H1 (cell line): ENCODE results near the gene GAPDHS. TPM values are rescaled to one million over a fixed set of nuclear protein-coding genes. Genes with fewer than 3 reads are reported as not detected.
A peak's percentile ranks its signal among the peaks of the same experiment; 100 is the strongest.

Experiments used
- CTCF ChIA-PET: fragments of 300-600 bp; sonication (Branson Sonifier 250); formaldehyde crosslinking; loops from one replicate; lab custom pipeline; 2021; ENCODE audit not compliant: partially characterized antibody; lab: Charles Lee
- POLR2A ChIA-PET: fragments of 300-600 bp; sonication (Branson Sonifier 250); formaldehyde crosslinking; loops from one replicate; lab custom pipeline; 2021; ENCODE audit warnings: inconsistent platforms; ENCODE audit not compliant: partially characterized antibody; lab: Charles Lee
- DNase-seq, 2 experiments: peaks; one replicate each; pipeline versions ENCODE4 v3.0.0 to v3.0.0-alpha.2; 2010 to 2022; ENCODE audit warnings: low spot score in 2 of 2, low read depth in 1 of 2, mixed read lengths in 1 of 2
- FAIRE-seq: peaks from 2 replicates; lab custom pipeline; 2011; peaks lifted over from hg19 to GRCh38; lab: Jason Lieb, UNC
- H2AFZ ChIP-seq: 2 replicates; pipeline ENCODE4 v1.8.1; 2012; ENCODE audit warnings: low read length, inconsistent platforms
- H2AK5ac ChIP-seq: 2 replicates; pipeline ENCODE4 v1.6.1; 2013; ENCODE audit warnings: low read depth, low read length
- H2BK120ac ChIP-seq: replicated peaks from 2 replicates; pipeline ENCODE3; 2013; ENCODE audit warnings: low read depth, low read length, inconsistent platforms
- H2BK12ac ChIP-seq: 2 replicates; pipeline ENCODE4 v1.6.1; 2013; ENCODE audit warnings: low read depth, low read length
- H2BK15ac ChIP-seq: 2 replicates; pipeline ENCODE4 v1.6.1; 2013; ENCODE audit warnings: low read length
- H2BK20ac ChIP-seq: 2 replicates; pipeline ENCODE4 v1.6.1; 2013; ENCODE audit warnings: low read length
- H2BK5ac ChIP-seq: 2 replicates; pipeline ENCODE4 v1.6.1; 2013; ENCODE audit warnings: low read depth, low read length
- H3K14ac ChIP-seq: 2 replicates; pipeline ENCODE4 v1.6.1; 2013; ENCODE audit warnings: inconsistent platforms; ENCODE audit not compliant: insufficient read length
- H3K18ac ChIP-seq: 2 replicates; pipeline ENCODE4 v1.6.1; 2013; ENCODE audit warnings: low read length; ENCODE audit errors: extremely low read depth
- H3K23ac ChIP-seq: 2 replicates; pipeline ENCODE4 v1.6.1; 2013; ENCODE audit warnings: inconsistent platforms; ENCODE audit not compliant: insufficient read length
- H3K23me2 ChIP-seq: 2 replicates; pipeline ENCODE4 v1.6.1; 2013; ENCODE audit warnings: low read depth, low read length
- H3K27ac ChIP-seq: 2 replicates; pipeline ENCODE4 v1.6.1; 2011; ENCODE audit warnings: low read depth, low read length, inconsistent platforms
- H3K27me3 ChIP-seq, 4 experiments: replicated peaks in 1 of 4; 1 replicate in 1 of 4; 2 replicates in 3 of 4; pipeline versions ENCODE4 v1.6.1 to v1.8.1; 2011 to 2013; ENCODE audit warnings: low read length in 3 of 4, mild to moderate bottlenecking in 3 of 4, inconsistent platforms in 2 of 4, mixed read lengths in 2 of 4, moderate library complexity in 1 of 4; ENCODE audit not compliant: control insufficient read depth in 3 of 4, insufficient read depth in 3 of 4; ENCODE audit errors: extremely low read depth in 1 of 4
- H3K36me3 ChIP-seq, 4 experiments: 2 replicates each; pipeline versions ENCODE4 v1.6.1 to v1.8.1; 2011 to 2013; ENCODE audit warnings: mild to moderate bottlenecking in 4 of 4, low read length in 3 of 4, moderate library complexity in 2 of 4, control low read depth in 1 of 4, inconsistent platforms in 1 of 4; ENCODE audit not compliant: insufficient read depth in 4 of 4, control insufficient read depth in 2 of 4
- H3K4ac ChIP-seq: replicated peaks from 2 replicates; pipeline ENCODE3; 2013; ENCODE audit warnings: low read length, low read depth, mixed read lengths, inconsistent platforms; ENCODE audit not compliant: insufficient read length
- H3K4me1 ChIP-seq, 4 experiments: replicated peaks in 1 of 4; 1 replicate in 1 of 4; 2 replicates in 3 of 4; pipeline versions ENCODE4 v1.6.1 to v1.8.1; 2011 to 2013; ENCODE audit warnings: low read length in 3 of 4, inconsistent platforms in 2 of 4, mixed read lengths in 1 of 4; ENCODE audit not compliant: insufficient read depth in 4 of 4, control insufficient read depth in 3 of 4
- H3K4me2 ChIP-seq, 2 experiments: 2 replicates each; pipeline versions ENCODE4 v1.6.1 to v1.8.1; 2011 to 2013; ENCODE audit warnings: low read depth in 2 of 2, low read length in 2 of 2, control low read depth in 1 of 2, inconsistent platforms in 1 of 2, mild to moderate bottlenecking in 1 of 2; ENCODE audit not compliant: insufficient read depth in 1 of 2
- H3K4me3 ChIP-seq, 4 experiments: fragments of 200-600, 300-600 bp in 1 of 4; sonication (generic), shearing (Covaris generic), sonication (Bioruptor Twin) in 1 of 4; 2 replicates each; pipeline versions ENCODE4 v1.5.1 to v1.8.1; 2011 to 2016; ENCODE audit warnings: low read length in 4 of 4, low read depth in 3 of 4, control low read depth in 2 of 4, inconsistent platforms in 2 of 4, mild to moderate bottlenecking in 2 of 4, mixed read lengths in 1 of 4, moderate library complexity in 1 of 4; ENCODE audit not compliant: insufficient read depth in 2 of 4; ENCODE audit errors: extremely low read depth in 1 of 4
- H3K56ac ChIP-seq: replicated peaks from 2 replicates; pipeline ENCODE3; 2013; ENCODE audit warnings: low read depth, mild to moderate bottlenecking, mixed read lengths, low read length, inconsistent platforms; ENCODE audit not compliant: insufficient read length
- H3K79me1 ChIP-seq: 2 replicates; pipeline ENCODE4 v1.6.1; 2013; ENCODE audit warnings: low read depth, low read length, control low read depth
- H3K79me2 ChIP-seq, 2 experiments: 2 replicates each; pipeline versions ENCODE4 v1.6.1 to v1.8.1; 2012 to 2013; ENCODE audit warnings: low read length in 2 of 2, mild to moderate bottlenecking in 2 of 2, inconsistent platforms in 1 of 2; ENCODE audit not compliant: insufficient read depth in 2 of 2, control insufficient read depth in 1 of 2
- H3K9ac ChIP-seq, 4 experiments: replicated peaks in 1 of 4; 1 replicate in 1 of 4; 2 replicates in 3 of 4; pipeline versions ENCODE4 v1.6.1 to v1.8.1; 2011 to 2013; ENCODE audit warnings: low read depth in 3 of 4, low read length in 3 of 4, control low read depth in 2 of 4, mild to moderate bottlenecking in 2 of 4, moderate library complexity in 2 of 4, inconsistent platforms in 1 of 4; ENCODE audit errors: extremely low read depth in 1 of 4
- H3K9me3 ChIP-seq, 2 experiments: 2 replicates each; pipeline versions ENCODE4 v1.6.1 to v1.8.1; 2012 to 2013; ENCODE audit warnings: mild to moderate bottlenecking in 2 of 2, moderate library complexity in 2 of 2, control low read depth in 1 of 2, inconsistent platforms in 1 of 2, low read depth in 1 of 2, low read length in 1 of 2, mixed read lengths in 1 of 2; ENCODE audit not compliant: insufficient read depth in 2 of 2
- H4K20me1 ChIP-seq, 2 experiments: replicated peaks in 1 of 2; 2 replicates each; pipeline versions ENCODE3 to v1.8.1; 2011 to 2013; ENCODE audit warnings: inconsistent platforms in 2 of 2, low read length in 2 of 2, mild to moderate bottlenecking in 1 of 2; ENCODE audit not compliant: insufficient read depth in 2 of 2, control insufficient read depth in 1 of 2
- H4K5ac ChIP-seq: 2 replicates; pipeline ENCODE4 v1.6.1; 2013; ENCODE audit warnings: low read length, low read depth, mixed read lengths, inconsistent platforms; ENCODE audit not compliant: insufficient read length
- H4K8ac ChIP-seq: 2 replicates; pipeline ENCODE4 v1.8.0; 2013; ENCODE audit warnings: mild to moderate bottlenecking, moderate library complexity, low read length, inconsistent platforms; ENCODE audit not compliant: insufficient read depth; ENCODE audit errors: extremely low read depth
- H4K91ac ChIP-seq: replicated peaks from 2 replicates; pipeline ENCODE3; 2013; ENCODE audit warnings: low read length, mixed read lengths, inconsistent platforms; ENCODE audit not compliant: insufficient read length
- CBX5 ChIP-seq: fragments of 300-800, 300-1000 bp; sonication (generic); IDR thresholded peaks from 2 replicates; pipeline ENCODE4 v1.7.1; 2016; ENCODE audit warnings: antibody characterized with exemption, low read length, low read depth
- CHD2 ChIP-seq: IDR thresholded peaks from 2 replicates; pipeline ENCODE4 v1.6.1; 2012; ENCODE audit warnings: low read length, improper control_type of control experiment
- EGR1 ChIP-seq: IDR thresholded peaks from 2 replicates; pipeline ENCODE4 v1.6.1; 2011; ENCODE audit warnings: low read depth, low read length, borderline replicate concordance
- HDAC6 ChIP-seq: IDR thresholded peaks from one replicate; pipeline ENCODE4 v1.7.1; 2012; ENCODE audit warnings: low read depth, mild to moderate bottlenecking, inconsistent platforms, low read length, moderate library complexity
- PHF8 ChIP-seq: fragments of 200-600 bp; sonication (generic); conservative IDR thresholded peaks from 2 replicates; pipeline ENCODE4 v1.7.1; 2012; ENCODE audit warnings: low read depth, mild to moderate bottlenecking, inconsistent platforms, low read length, moderate library complexity
- SIX5 ChIP-seq: IDR thresholded peaks from 2 replicates; pipeline ENCODE4 v1.6.1; 2011; ENCODE audit warnings: mild to moderate bottlenecking, low read depth, low read length
- SRF ChIP-seq: IDR thresholded peaks from 2 replicates; pipeline ENCODE4 v1.6.1; 2011; ENCODE audit warnings: mild to moderate bottlenecking, low read depth, low read length, moderate library complexity
- TBP ChIP-seq: IDR thresholded peaks from 2 replicates; pipeline ENCODE4 v1.6.1; 2011; ENCODE audit warnings: low read depth, low read length, improper control_type of control experiment
- YY1 ChIP-seq: IDR thresholded peaks from 2 replicates; pipeline ENCODE4 v1.6.1; 2011; ENCODE audit warnings: low read depth, mild to moderate bottlenecking, low read length
- ZNF274 ChIP-seq: IDR thresholded peaks from 2 replicates; pipeline ENCODE4 v1.7.0; 2012; ENCODE audit warnings: low read length, borderline replicate concordance; ENCODE audit errors: extremely low read depth
- WGBS, 2 experiments: shearing (Covaris generic) in 1 of 2; methylation state at CpG; one replicate each; pipeline versions ENCODE4 v1.1.6 to v1.1.7; 2013 to 2015; ENCODE audit warnings: low lambda C conversion rate in 2 of 2, mixed read lengths in 2 of 2, inconsistent platforms in 1 of 2, low coverage in 1 of 2, missing lambda C conversion rate in 1 of 2; ENCODE audit not compliant: insufficient replicate concordance in 2 of 2, insufficient coverage in 1 of 2, insufficient read length in 1 of 2; ENCODE audit errors: extremely low coverage in 1 of 2, missing lambda C conversion rate in 1 of 2; 5-methylcytosine and 5-hydroxymethylcytosine counted together
- polyA plus RNA-seq, 7 experiments: library from polyadenylated mRNA; depleted of rRNA in 3 of 7; stranded (reverse) in 5 of 7; unstranded in 2 of 7; fragments of >200 nt in 5 of 7; fragments of 200-250 nt in 2 of 7; gene quantifications; 1 replicate in 5 of 7; 2 replicates in 1 of 7; 4 replicates in 1 of 7; pipeline versions ENCODE4 v1.2.1 to v1.2.3, GENCODE V29; 2011 to 2013; ENCODE audit warnings: missing spikeins in 2 of 7, mixed read lengths in 2 of 7
- total RNA-seq: library from RNA; stranded (reverse); fragmentation: NEBNext Ultra II Directional; extraction: Animal tissue kit (Norgen Biotek cat#: 25700); gene quantifications from 2 replicates; pipeline ENCODE4 v1.2.1, GENCODE V29; 2021
- TF ChIP-seq, protein P1 (sequence below), 3 experiments: IDR thresholded peaks; 1 replicate in 2 of 3; 2 replicates in 1 of 3; pipeline versions ENCODE4 v1.5.1 to v1.6.1; 2011; ENCODE audit warnings: low read length in 3 of 3, mild to moderate bottlenecking in 3 of 3, inconsistent platforms in 2 of 3, low read depth in 1 of 3, moderate library complexity in 1 of 3; ENCODE audit not compliant: insufficient read depth in 1 of 3; ENCODE audit errors: control extremely low read depth in 1 of 3
- TF ChIP-seq, protein P2 (sequence below): IDR thresholded peaks from 2 replicates; pipeline ENCODE4 v1.6.1; 2012; ENCODE audit warnings: inconsistent platforms

Gene GAPDHS
- total and polyA plus RNA-seq, 2 of the 8 experiments (the other 6 are each of a cell fraction or from before 2014, with no cell fraction given), result 0.26 TPM; not detected in 1

DNA sequence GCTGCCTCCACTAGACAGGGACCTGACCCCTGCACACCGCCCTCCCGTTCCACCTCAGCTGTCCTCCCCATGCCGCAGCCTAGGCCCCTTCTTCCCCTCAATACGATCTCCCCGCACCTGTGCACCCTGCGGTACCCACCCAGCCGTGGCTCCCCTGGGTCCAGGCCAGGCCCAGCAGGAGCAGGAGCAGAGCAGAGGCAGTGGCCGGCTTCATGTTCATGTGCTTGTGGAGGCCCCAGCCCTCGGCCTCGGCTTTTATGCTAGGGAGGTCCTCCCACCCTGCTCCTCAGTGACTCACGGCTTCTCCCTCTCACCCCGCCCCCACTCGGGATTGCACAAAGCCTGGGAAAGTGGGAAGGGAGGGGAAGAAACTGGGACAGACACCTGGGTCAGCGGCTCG, 31.6 kb upstream of the GAPDHS start:
- Histone ChIP-seq H3K14ac (no peak overlapping the region), H3K4me3 (no peak overlapping the region), H2AFZ (no peak overlapping the region), H3K27ac (no peak overlapping the region), H4K5ac (no peak overlapping the region), H3K79me2 (peaks cover 0 to 4% of the 10 kb centered on the region in 2 experiments; a peak in 1 of 4 replicates), H3K9ac (no peak overlapping the region), H2BK20ac (no peak overlapping the region), H2AK5ac (no peak overlapping the region), H4K91ac (no peak overlapping the region), H3K56ac (no peak overlapping the region), H3K27me3 (no peaks in the 10 kb centered on the region), H2BK12ac (no peak overlapping the region), H3K23ac (no peak overlapping the region), H2BK120ac (no peak overlapping the region), H2BK5ac (no peak overlapping the region), H3K9me3 (no peaks in the 10 kb centered on the region), H4K8ac (peak overlapping the region; percentile 51; the same call in 1 of the 2 replicates), H3K4ac (no peak overlapping the region), H3K18ac (no peak overlapping the region), H2BK15ac (no peak overlapping the region), H3K4me2 (no peak overlapping the region), H3K4me1 (no peaks in the 10 kb centered on the region; a peak in 2 of 7 replicates), H3K79me1 (no peaks in the 10 kb centered on the region; the same call in 1 of the 2 replicates), H3K23me2 (no peaks in the 10 kb centered on the region), H3K36me3 (peaks cover 26 to 68% (median 54%) of the 10 kb centered on the region in 4 experiments), H4K20me1 (peaks cover 2 to 16% of the 10 kb centered on the region in 2 experiments)
- 94% methylated on average over 15 of the region's 15 CpGs; no CpG with 5 or more reads in 1 of the 2 experiments for WGBS, 2 experiments
- FAIRE-seq (no peak), DNase-seq (no peak)
- POLR2A ChIA-PET, result interaction anchor here (1.9 to 2.6 kb wide), 3 partner anchors 8 to 12 kb away, joined by 5 to 23 read pairs (median 13); partner anchors contain the start of genes DMKN and KRTDAP
- CTCF ChIA-PET, result interaction anchor here (2.0 kb wide), 1 partner anchor 10 kb away, joined by 8 read pairs; the partner anchor contains the start of gene KRTDAP
- TF ChIP-seq SIX5 (no peak), EGR1 (no peak), SRF (no peak), CHD2 (no peak), ZNF274 (no peak), YY1 (no peak), PHF8 (no peak), TBP (no peak), HDAC6 (no peak), CBX5 (no peak)
- TF ChIP-seq, protein P1, sequence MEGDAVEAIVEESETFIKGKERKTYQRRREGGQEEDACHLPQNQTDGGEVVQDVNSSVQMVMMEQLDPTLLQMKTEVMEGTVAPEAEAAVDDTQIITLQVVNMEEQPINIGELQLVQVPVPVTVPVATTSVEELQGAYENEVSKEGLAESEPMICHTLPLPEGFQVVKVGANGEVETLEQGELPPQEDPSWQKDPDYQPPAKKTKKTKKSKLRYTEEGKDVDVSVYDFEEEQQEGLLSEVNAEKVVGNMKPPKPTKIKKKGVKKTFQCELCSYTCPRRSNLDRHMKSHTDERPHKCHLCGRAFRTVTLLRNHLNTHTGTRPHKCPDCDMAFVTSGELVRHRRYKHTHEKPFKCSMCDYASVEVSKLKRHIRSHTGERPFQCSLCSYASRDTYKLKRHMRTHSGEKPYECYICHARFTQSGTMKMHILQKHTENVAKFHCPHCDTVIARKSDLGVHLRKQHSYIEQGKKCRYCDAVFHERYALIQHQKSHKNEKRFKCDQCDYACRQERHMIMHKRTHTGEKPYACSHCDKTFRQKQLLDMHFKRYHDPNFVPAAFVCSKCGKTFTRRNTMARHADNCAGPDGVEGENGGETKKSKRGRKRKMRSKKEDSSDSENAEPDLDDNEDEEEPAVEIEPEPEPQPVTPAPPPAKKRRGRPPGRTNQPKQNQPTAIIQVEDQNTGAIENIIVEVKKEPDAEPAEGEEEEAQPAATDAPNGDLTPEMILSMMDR (IDR thresholded peaks at IDR 0.05; ENCODE audit: control extremely low read depth in 1 of 3, insufficient read depth in 1 of 3, low read depth in 1 of 3, low read length in 3 of 3), result no peak
- TF ChIP-seq, protein P2, sequence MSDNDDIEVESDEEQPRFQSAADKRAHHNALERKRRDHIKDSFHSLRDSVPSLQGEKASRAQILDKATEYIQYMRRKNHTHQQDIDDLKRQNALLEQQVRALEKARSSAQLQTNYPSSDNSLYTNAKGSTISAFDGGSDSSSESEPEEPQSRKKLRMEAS, result no peak
